BLaER1 treated with 17β-estradiol and CSF1 and Interleukin-3, amounts not matched to agents 10 nM and 100 nM (cell line): Measurements from ENCODE around the gene EVPL.
A peak's percentile ranks its signal among the peaks of the same experiment; 100 is the strongest.

Experiments used
- H3K27ac ChIP-seq, 11 experiments: shearing (Covaris generic); formaldehyde crosslinking; 2 replicates each; pipeline ENCODE4 v1.8.1; 2022
- H3K27me3 ChIP-seq, 11 experiments: shearing (Covaris generic); formaldehyde crosslinking; 2 replicates each; pipeline ENCODE4 v1.8.1; 2022
- H3K36me3 ChIP-seq, 11 experiments: shearing (Covaris generic); formaldehyde crosslinking; 2 replicates each; pipeline ENCODE4 v1.8.1; 2022
- H3K4me1 ChIP-seq, 10 experiments: shearing (Covaris generic); formaldehyde crosslinking; 2 replicates each; pipeline ENCODE4 v1.8.1; 2022
- H3K4me2 ChIP-seq, 11 experiments: shearing (Covaris generic); formaldehyde crosslinking; 2 replicates each; pipeline ENCODE4 v1.8.1; 2022
- H3K4me3 ChIP-seq, 10 experiments: shearing (Covaris generic); formaldehyde crosslinking; 2 replicates each; pipeline ENCODE4 v1.8.1; 2022
- H3K9ac ChIP-seq, 11 experiments: shearing (Covaris generic); formaldehyde crosslinking; 2 replicates each; pipeline ENCODE4 v1.8.1; 2022
- H3K9me3 ChIP-seq, 11 experiments: shearing (Covaris generic); formaldehyde crosslinking; replicated peaks in 1 of 11; 2 replicates each; pipeline ENCODE4 v1.8.1; 2022
- H4K20me1 ChIP-seq, 11 experiments: shearing (Covaris generic); formaldehyde crosslinking; 2 replicates each; pipeline ENCODE4 v1.8.1; 2022
- Cebpa-rat ChIP-seq, 11 experiments: shearing (Covaris generic); IDR thresholded peaks; 2 replicates each; pipeline ENCODE4 v1.8.1; 2022

The EVPL gene

GRCh38 chr17:76008630-76009425 is 18.3 kb downstream of the EVPL start:
- H3K4me2 ChIP-seq, result peak overlapping the region in 1 of 11 experiments; percentile 61; a peak in 2 of 22 replicates
- H3K27me3 ChIP-seq, result no peaks in the 10 kb centered on the region
- no peaks in the 10 kb centered on the region for H4K20me1 ChIP-seq
- H3K27ac ChIP-seq, result no peak overlapping the region
- no peaks in the 10 kb centered on the region for H3K9me3 ChIP-seq
- 0 out of 22 replicates have a peak overlapping the region, but pooled peaks of 1 of the 11 experiments have one; percentile 5 for H3K9ac ChIP-seq
- peaks cover 0 to 67% (median 40%) of the 10 kb centered on the region in 10 experiments; a peak in 17 of 20 replicates for H3K4me1 ChIP-seq
- no peak for TF ChIP-seq Cebpa-rat (IDR thresholded peaks at IDR 0.05)
- no peak overlapping the region for H3K4me3 ChIP-seq
- peaks cover 0 to 12% (median 7%) of the 10 kb centered on the region in 11 experiments; a peak in 8 of 22 replicates for H3K36me3 ChIP-seq

GRCh38 chr17:76008208-76008607 is 18.9 kb downstream of the EVPL start:
- H3K4me2 ChIP-seq, result no peak overlapping the region
- no peak overlapping the region for H3K9ac ChIP-seq
- no peak overlapping the region; a peak in 1 of 22 replicates for H3K27ac ChIP-seq
- H3K4me1 ChIP-seq, result peaks cover 0 to 65% (median 40%) of the 10 kb centered on the region in 10 experiments; a peak in 17 of 20 replicates
- H3K27me3 ChIP-seq, result no peaks in the 10 kb centered on the region
- no peaks in the 10 kb centered on the region for H4K20me1 ChIP-seq
- no peak for TF ChIP-seq Cebpa-rat (IDR thresholded peaks at IDR 0.05)
- peaks cover 0 to 18% (median 10%) of the 10 kb centered on the region in 11 experiments; a peak in 10 of 22 replicates for H3K36me3 ChIP-seq
- no peaks in the 10 kb centered on the region for H3K9me3 ChIP-seq
- no peak overlapping the region for H3K4me3 ChIP-seq

GRCh38 chr17:76007850-76008165 is 19.3 kb downstream of the EVPL start:
- Histone ChIP-seq H3K9ac (no peak overlapping the region), H3K4me3 (no peak overlapping the region), H3K27ac (no peak overlapping the region; a peak in 1 of 22 replicates), H3K4me1 (peaks cover 0 to 65% (median 40%) of the 10 kb centered on the region in 10 experiments; a peak in 17 of 20 replicates), H3K4me2 (no peak overlapping the region), H4K20me1 (no peaks in the 10 kb centered on the region), H3K9me3 (no peaks in the 10 kb centered on the region), H3K36me3 (peaks cover 0 to 22% (median 12%) of the 10 kb centered on the region in 11 experiments; a peak in 10 of 22 replicates), H3K27me3 (no peaks in the 10 kb centered on the region)
- no peak for TF ChIP-seq Cebpa-rat (IDR thresholded peaks at IDR 0.05)

- H4K20me1 ChIP-seq, result no peaks in the 10 kb centered on the region
- H3K4me2 ChIP-seq, result 0 out of 22 replicates have a peak overlapping the region, but pooled peaks of 1 of the 11 experiments have one; percentile 74
- H3K9ac ChIP-seq, result peak overlapping the region in 7 of 11 experiments; percentile 15 to 75 (median 68); a peak in 3 of 22 replicates
- TF ChIP-seq Cebpa-rat (IDR thresholded peaks at IDR 0.05), result no peak
- peaks cover under 1 to 25% (median 12%) of the 10 kb centered on the region in 11 experiments; a peak in 12 of 22 replicates for H3K36me3 ChIP-seq
- no peaks in the 10 kb centered on the region for H3K9me3 ChIP-seq
- no peak overlapping the region for H3K4me3 ChIP-seq
- no peaks in the 10 kb centered on the region for H3K27me3 ChIP-seq
- peaks cover 0 to 65% (median 40%) of the 10 kb centered on the region in 10 experiments; a peak in 17 of 20 replicates for H3K4me1 ChIP-seq
- H3K27ac ChIP-seq, result peak overlapping the region in 4 of 11 experiments; percentile 81 to 87 (median 83); a peak in 2 of 22 replicates
Observed at GRCh38 chr17:76007131-76007849, 19.8 kb downstream of the EVPL start.

- Histone ChIP-seq H3K9ac (peak overlapping the region in 8 of 11 experiments; percentile 8 to 75 (median 63); a peak in 14 of 22 replicates), H3K36me3 (peaks cover 9 to 37% (median 23%) of the 10 kb centered on the region in 11 experiments; a peak in 16 of 22 replicates), H4K20me1 (no peaks in the 10 kb centered on the region), H3K27me3 (no peaks in the 10 kb centered on the region), H3K9me3 (no peaks in the 10 kb centered on the region), H3K4me2 (peak overlapping the region in 9 of 11 experiments; percentile 20 to 78 (median 58); a peak in 15 of 22 replicates), H3K4me3 (no peak overlapping the region), H3K4me1 (peaks cover 0 to 57% (median 36%) of the 10 kb centered on the region in 10 experiments; a peak in 17 of 20 replicates), H3K27ac (peak overlapping the region in 8 of 11 experiments; percentile 2 to 87 (median 76); a peak in 15 of 22 replicates)
- TF ChIP-seq Cebpa-rat (IDR thresholded peaks at IDR 0.05), result no peak
Observed at GRCh38 chr17:76005263-76006149, 21.6 kb downstream of the EVPL start.

GRCh38 chr17:76004750-76005262 is 22.3 kb downstream of the EVPL start:
- peak overlapping the region in 8 of 11 experiments; percentile 8 to 75 (median 63); a peak in 14 of 22 replicates for H3K9ac ChIP-seq
- no peak overlapping the region for H3K4me3 ChIP-seq
- TF ChIP-seq Cebpa-rat (IDR thresholded peaks at IDR 0.05), result no peak
- H3K36me3 ChIP-seq, result peaks cover 14 to 42% (median 29%) of the 10 kb centered on the region in 11 experiments; a peak in 17 of 22 replicates
- H3K27me3 ChIP-seq, result no peaks in the 10 kb centered on the region
- H3K27ac ChIP-seq, result peak overlapping the region in 8 of 11 experiments; percentile 2 to 87 (median 76); a peak in 15 of 22 replicates
- H3K9me3 ChIP-seq, result no peaks in the 10 kb centered on the region
- peaks cover 0 to 56% (median 33%) of the 10 kb centered on the region in 10 experiments; a peak in 18 of 20 replicates for H3K4me1 ChIP-seq
- H4K20me1 ChIP-seq, result no peaks in the 10 kb centered on the region
- H3K4me2 ChIP-seq, result peak overlapping the region in 9 of 11 experiments; percentile 20 to 78 (median 58); a peak in 16 of 22 replicates

- Histone ChIP-seq H3K4me1 (peaks cover 0 to 47% (median 29%) of the 10 kb centered on the region in 10 experiments; a peak in 18 of 20 replicates), H3K36me3 (peaks cover 14 to 50% (median 30%) of the 10 kb centered on the region in 11 experiments; a peak in 17 of 22 replicates), H3K27me3 (no peaks in the 10 kb centered on the region), H3K9ac (peak overlapping the region in 2 of 11 experiments; percentile 68 to 74; a peak in 1 of 22 replicates), H3K27ac (peak overlapping the region in 2 of 11 experiments; percentile 84 to 87; a peak in 4 of 22 replicates), H3K4me2 (no peak overlapping the region), H4K20me1 (no peaks in the 10 kb centered on the region), H3K9me3 (no peaks in the 10 kb centered on the region), H3K4me3 (no peak overlapping the region)
- TF ChIP-seq Cebpa-rat (IDR thresholded peaks at IDR 0.05), result no peak
Observed at GRCh38 chr17:76003915-76004314, 23.2 kb downstream of the EVPL start.

- no peaks in the 10 kb centered on the region for H3K27me3 ChIP-seq
- H3K4me2 ChIP-seq, result no peak overlapping the region
- no peaks in the 10 kb centered on the region for H3K9me3 ChIP-seq
- no peak overlapping the region for H3K27ac ChIP-seq
- peaks cover 14 to 51% (median 30%) of the 10 kb centered on the region in 11 experiments; a peak in 17 of 22 replicates for H3K36me3 ChIP-seq
- H3K4me1 ChIP-seq, result peaks cover 18 to 52% (median 44%) of the 10 kb centered on the region in 10 experiments
- no peak for TF ChIP-seq Cebpa-rat (IDR thresholded peaks at IDR 0.05)
- no peaks in the 10 kb centered on the region for H4K20me1 ChIP-seq
- no peak overlapping the region for H3K4me3 ChIP-seq
- no peak overlapping the region for H3K9ac ChIP-seq
Observed at GRCh38 chr17:76002100-76002499, 25.0 kb downstream of the EVPL start.
